GM19452 (cell line): ENCODE measurements around the gene DIPK1A.

Experiments used
- ATAC-seq: cut with Tn5 transposase; IDR thresholded peaks from one replicate; pipeline ENCODE4 v1.9.1; 2021; ENCODE audit not compliant: unreplicated experiment

DIPK1A gene

DNA sequence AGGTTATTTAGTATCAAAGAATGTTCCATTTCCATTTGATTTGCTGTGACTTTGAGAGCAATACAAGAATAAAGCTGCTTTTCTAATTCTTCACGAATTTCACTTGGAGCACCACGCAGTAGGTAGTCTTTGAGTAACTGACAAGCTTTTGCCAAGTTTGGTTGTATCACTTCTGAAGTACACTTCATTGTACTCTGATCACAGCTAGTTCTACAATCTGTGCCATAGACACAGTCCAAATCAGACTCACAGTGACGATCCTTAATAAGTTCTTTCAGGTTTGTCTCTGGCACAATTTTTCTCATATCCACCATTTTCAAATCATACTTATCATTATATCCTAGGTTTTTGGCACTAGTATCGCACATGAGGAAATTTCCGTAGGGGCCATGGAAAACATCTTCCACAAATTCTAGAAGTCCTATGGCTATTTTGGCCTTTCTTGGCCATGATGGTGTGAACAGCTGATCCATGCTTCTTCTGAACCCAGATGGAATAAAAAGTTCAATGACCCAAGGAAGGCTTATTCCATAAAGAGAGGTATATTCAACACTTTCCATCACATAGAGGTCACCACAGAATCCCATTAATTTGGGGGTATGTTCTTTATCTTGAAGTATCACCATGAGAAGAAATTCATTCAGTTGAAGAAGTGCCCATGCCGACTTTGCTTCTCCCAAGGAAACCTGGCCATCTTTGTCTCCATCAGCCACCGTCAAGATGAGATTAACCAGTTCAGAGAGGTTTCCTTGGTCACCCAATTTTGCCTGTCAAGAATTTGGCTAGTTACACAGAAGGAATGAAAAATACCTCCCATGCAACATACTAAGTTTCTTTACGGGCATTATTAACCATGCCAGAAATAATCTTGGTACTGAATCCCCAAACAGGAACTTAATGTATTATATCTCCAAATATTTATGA, 117.6 kb downstream of the DIPK1A start:
- ATAC-seq: no peak

GRCh38 chr1:92843046-92843423, 118.2 kb downstream of the DIPK1A start:
- ATAC-seq: no peak

GRCh38 chr1:92842082-92843045, 118.9 kb downstream of the DIPK1A start:
- ATAC-seq: no peak

DNA sequence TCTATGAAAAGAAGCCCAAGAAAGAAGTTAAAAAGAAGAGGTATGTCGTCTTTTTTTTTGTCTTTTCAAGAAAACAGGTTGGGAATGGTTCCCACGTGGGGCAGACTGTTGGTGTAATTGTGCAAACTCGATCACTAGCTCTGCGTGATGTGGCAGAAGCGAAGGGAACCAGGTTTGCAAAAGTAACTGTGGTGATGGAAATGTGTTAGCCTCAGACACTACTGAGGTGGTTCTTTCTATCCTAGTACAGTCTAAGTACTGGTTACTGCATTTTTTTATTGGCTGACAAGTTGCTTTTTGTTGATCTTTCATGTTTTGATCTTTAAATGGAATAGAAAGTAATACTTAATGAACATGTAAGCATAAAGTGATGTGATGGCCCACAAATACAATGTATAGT, 120.7 kb downstream of the DIPK1A start:
- no peak for ATAC-seq

- ATAC-seq: no peak
These were observed 121.8 kb downstream of the DIPK1A start for GRCh38 chr1:92839442-92839841.

DNA sequence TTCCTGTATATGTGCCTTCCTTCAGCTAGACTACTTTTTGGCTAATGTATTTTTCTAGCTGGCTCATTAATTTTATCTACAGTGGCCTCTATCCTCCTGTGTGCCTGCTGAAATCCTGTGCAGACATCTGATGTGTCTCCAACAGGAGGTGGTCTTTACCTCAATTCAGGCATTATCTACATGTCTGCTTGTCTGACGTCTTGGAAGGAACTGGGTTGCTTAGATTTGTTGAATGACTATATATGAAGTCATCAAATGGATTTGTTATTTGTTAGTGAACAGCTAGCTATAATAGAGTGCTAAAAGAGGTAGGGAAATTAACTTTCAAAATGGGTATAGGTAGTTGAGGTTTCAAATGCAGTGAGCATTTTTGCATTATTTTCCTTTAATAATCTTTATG, 122.7 kb downstream of the DIPK1A start:
- no peak for ATAC-seq

DNA sequence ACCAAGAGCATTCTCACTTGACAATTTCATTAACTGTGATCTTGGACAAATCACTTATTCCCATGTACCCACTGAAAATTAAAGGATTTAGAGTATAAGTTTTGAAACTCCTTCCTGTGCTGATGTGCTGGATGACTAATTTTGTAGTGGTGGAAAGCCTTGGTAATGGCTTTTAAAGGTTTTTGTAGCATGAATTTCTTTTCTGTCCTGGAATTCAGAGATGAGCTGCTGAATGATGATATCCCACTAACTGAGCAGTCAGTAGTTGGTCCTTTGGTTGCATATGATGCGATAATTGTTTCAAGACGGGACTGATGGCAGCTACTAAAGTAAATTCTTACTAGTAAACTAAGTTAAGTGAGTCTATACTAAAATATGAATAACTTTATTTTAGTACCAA, 124.2 kb downstream of the DIPK1A start:
- ATAC-seq: no peak

DNA sequence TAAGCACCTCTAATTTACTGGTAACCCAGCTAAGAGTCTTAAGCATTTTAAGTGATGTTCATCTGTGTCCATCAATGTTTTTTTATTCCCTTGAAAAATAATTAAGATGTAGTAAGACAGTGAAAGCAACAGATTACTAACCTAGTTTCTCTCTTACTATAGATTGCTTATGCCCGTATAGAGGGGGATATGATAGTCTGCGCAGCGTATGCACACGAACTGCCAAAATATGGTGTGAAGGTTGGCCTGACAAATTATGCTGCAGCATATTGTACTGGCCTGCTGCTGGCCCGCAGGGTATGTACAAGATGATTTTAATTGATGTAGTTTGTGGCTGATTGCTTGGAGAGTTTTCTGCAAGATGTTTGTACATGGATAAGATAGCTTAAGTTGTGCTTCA, 126.6 kb downstream of the DIPK1A start:
- ATAC-seq: no peak

DNA sequence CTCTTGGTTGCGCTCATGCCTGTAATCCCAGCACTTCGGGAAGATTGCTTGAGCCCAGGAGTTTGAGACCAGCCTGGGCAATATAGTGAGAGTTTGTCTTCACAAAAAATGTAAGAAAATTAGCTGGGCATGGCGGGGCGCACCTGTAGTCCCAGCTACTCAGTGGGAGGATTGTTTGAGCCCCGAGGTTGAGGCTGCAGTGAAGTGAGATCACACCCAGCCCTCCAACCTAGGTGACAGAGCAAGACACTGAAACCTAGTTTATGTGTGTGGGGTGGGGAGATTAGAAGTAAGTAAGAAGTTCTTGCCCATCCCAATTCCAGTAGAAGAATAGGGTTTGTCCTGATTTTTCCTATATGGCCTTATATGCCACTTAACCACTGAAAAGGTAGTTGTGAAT, 127.4 kb downstream of the DIPK1A start:
- no peak for ATAC-seq

GRCh38 chr1:92832537-92833114, 128.6 kb downstream of the DIPK1A start:
- peak; percentile 4 for ATAC-seq

GRCh38 chr1:92831762-92832536, 129.3 kb downstream of the DIPK1A start, which contains the start of gene RPL5:
Gene RPL5 (plus strand): TSS chr1:92832040. CDS start chr1:92832115, 75 bp downstream.
- peak; percentile 88 for ATAC-seq

DNA sequence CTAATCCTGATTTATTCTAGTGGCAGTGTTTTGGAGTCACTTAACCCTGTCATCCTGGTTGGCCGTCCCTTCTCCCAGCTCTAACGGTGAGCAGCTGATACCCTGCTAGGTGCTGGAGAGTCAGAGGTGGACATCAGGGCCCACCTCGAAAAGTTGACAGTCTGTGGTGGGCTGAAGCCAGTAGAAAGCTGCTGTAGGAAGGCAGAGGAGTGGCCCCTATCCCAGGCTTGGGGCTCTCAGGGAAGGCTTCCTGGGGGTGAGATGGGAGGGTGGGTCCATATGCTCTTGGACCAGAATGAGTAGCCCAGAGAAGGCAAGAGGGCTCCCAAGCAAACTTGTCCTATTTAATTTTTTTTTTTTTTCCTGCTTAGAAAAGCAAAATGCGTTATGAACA, 129.9 kb downstream of the DIPK1A start:
- ATAC-seq: no peak

DNA sequence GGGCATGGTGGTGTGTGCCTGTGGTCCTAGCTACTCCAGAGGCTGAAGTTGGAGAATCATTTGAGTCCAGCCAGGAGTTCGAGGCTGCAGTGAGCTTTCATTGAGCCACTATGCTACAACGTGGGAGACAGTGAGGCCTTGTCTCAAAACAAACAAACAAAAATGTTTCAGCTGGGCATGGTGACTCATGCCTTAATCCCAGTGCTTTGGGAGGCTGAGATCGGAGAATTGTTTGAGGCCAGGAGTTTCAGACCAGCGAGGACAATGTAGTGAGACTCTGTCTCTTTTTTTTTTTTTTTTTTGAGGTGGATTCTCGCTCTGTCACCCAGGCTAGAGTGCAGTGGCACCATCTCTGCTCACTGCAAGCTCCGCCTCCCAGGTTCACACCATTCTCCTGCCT, 134.5 kb downstream of the DIPK1A start:
- no peak for ATAC-seq

GRCh38 chr1:92822879-92823278, 138.4 kb downstream of the DIPK1A start:
- ATAC-seq: no peak

DNA sequence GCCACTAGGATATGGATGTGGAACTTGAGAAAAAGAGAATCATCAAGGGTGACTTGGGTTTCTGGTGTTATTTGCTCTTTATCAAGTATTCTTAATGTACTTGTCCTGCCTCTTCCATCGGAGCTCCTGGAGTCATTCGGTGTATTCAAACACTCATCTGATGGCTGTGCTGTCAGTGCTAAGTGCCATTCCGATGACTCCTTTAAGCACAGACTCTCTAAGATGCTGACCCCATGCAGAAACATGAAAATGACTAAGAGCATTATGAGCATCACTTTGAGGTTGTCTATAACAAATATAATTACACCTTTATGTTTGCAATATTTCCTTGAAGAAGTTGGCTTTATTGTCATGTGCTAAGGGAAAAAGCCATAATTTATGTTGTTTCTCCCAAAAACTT, 140.7 kb downstream of the DIPK1A start:
- ATAC-seq: no peak

GRCh38 chr1:92820024-92820423, 141.2 kb downstream of the DIPK1A start:
- no peak for ATAC-seq

DNA sequence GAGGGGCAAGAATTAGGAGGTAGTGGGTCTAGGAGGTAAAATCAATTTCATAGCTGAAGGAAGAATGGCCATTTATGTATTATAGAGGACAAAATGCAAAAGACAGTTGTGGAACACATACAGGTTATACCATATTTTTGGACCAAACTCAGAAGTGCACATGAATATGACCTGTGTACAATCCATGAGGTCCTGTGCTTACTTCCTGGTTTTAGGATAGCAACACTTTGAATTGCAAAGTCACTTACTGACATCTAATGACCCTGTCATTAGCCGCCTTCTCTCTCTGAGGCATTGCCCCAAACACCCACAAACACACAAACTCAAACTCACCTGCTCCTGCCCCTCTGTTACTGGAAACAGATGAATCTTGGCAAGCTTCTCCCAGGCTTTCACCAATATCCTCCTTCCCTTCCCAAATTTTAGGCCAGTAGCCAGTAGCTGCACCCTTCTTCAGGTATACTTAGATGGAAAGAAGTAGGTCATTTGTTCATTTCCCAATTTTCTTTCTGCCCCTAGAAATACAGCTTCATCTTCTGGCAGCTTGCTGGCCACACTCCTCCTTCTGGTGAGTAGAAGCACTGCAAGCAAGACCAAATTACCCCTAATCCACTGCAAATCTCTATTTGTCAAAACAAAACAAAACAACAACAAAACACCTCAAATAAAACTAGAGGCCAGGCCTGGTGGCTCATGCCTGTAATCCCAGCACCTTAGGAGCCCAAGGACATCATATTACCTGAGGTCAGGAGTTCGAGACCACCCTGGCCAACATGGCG, 143.1 kb downstream of the DIPK1A start:
- ATAC-seq: no peak

DNA sequence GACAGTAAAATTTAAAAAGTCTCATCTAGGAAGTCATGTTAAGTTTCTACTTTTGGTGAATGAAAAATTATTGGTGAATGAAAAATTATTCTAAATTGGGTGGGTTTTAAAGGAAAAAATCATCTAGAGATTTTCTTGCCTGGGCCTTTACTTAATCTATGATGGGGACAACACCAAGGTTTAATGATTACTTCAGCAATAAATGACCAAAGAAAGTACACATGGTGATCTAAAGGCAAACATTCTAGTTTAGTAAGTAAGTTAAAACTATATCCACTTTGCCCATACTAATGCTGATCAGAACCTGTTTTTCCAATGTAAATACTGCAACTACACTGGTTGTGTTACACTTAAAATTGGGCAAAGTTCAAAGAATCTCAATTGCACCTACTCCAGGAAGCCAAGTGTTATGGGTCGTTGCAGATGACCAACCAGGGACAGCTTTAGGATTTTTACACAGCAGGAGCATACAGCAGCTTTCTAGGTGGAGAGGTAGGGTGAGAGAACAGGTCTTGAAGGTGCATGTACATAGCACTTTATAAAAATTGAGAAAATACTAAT, 144.0 kb downstream of the DIPK1A start:
- no peak for ATAC-seq

GRCh38 chr1:92816732-92817131, 144.5 kb downstream of the DIPK1A start:
- ATAC-seq: no peak
